HG03354 (cell line): ENCODE results near the gene MARS1.
"Not testable (repeated sequence)": the region's sequence is repeated elsewhere in the genome, so short reads cannot be mapped to it uniquely, and the experiment has no call there.

ENCODE experiments used
- ATAC-seq: cut with Tn5 transposase; IDR thresholded peaks from one replicate; pipeline ENCODE4 v1.9.1; 2021; ENCODE audit warnings: mild to moderate bottlenecking; ENCODE audit not compliant: unreplicated experiment, poor library complexity, severe bottlenecking

MARS1 gene

DNA sequence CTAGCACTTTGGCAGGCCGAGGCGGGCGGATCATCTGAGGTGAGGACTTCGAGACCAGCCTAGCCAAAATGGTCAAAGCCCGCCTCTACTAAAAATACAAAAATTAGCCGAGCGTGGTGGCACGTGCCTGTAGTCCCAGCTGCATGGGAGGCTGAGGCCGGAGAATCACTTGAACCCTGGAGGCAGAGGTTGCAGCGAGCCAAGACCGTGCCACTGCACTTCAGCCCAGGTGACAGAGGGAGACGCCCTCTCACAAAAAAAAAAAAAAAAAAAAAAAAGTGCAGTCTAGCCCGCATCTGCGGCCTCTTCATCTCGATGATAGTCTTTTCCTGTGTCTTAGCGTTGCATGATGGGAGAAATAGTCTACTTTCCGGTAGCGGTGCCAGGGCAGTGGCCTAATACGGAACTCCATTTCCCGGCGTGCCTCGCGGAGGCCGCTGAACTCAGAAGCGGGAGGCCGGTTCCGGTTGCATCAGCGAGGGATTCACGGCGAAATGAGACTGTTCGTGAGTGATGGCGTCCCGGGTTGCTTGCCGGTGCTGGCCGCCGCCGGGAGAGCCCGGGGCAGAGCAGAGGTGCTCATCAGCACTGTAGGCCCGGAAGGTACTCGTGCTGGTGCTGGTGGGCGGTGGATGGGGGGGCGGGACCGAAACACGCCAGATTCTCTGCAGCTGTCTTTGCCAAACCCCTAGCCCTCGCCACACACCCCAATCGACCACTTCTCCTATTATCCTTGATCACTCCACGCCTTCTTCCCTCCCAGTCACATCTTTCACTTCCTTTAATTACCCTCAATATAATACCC is at the start of gene MARS1:
TSS of gene MARS1 (plus strand) at position 472 of the 805 bp plus-strand sequence. CDS start at position 495, 23 bp downstream.
- ATAC-seq, result peak; percentile 97

DNA sequence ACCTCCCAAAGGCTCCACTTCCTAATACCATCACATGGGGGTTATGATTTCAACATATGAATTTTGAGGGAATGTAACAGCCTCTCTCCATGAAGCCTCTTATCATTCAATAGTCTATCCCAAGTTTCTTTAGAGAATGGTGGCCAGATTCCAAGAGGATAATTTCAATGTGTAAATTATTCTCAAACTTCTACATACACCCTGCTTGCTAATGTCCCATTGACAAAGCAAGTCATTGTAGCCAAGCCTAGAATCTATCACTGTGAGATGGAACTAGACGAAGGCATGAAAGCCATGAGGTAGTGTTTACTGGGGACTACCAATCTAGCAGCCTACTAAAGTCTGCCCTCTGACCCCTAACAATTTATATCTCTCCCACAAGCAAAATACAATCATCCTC is 49.5 kb upstream of the MARS1 start:
- ATAC-seq, result no peak

DNA sequence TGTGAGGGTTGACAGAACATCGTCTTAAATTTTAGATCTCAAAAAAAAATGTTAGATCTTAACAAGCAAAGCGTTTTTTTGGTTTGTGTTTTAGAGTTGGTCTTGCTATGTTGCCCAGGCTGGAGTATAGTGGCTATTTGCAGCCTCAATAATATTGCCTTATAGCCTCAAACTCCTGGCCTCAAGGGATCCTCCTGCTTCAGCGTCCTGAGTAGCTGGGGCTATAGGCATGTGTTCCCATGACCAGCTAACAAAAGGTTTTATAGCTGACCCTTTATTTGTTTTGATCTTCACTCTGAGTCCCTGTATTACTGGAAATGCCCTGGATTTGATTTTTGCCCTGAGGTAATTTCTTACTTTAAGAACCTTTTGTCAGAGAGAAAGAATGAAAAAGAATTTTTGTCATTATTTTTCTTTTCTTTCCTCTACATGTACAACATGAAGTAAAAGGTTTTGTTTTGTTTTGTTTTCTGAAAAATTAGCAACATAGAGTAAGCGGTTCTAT is 48.1 kb upstream of the MARS1 start:
- no peak for ATAC-seq

DNA sequence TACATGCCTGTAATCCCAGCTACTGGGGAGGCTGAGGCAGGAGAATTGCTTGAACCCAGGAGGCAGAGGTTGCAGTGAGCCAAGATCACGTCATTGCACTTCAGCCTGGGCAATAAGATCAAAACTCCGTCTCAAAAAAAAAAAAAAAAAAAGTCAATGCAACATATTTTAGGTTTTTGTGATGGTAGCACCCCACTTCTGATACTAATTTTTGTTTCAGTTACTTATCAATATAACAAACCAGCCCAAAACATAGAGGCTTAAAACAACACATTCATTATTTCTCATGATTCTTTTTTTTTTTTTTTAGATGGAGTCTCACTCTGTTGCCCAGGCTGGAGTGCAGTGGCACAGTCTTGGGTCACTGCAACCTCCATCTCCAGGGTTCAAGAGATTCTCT is 46.5 kb upstream of the MARS1 start:
- ATAC-seq, result not testable (repeated sequence)

DNA sequence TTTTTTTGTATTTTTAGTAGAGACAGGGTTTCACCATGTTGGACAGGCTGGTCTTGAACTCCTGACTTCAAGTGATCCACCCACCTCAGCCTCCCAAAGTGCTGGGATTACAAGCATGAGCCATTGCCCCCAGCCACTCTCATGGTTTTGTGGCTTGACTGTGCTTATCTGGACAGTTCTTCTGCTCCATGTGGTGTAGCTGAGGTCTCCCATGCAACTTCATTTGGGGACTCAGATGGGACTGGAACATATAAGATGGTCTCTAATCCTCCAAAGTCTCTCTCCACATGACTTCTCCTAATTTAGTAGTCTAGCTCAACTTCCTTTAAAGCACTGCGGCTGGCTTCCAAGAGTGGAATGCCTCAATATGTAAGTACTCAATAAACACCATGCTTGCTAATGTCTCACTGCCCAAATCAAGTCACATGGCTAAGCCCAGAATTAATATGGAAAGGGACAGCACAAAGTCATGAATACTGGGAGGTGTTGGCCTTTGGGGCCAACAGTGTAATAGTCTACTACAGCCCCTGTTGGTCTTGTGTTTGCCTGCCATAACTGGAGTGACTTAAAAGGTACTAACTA is 45.9 kb upstream of the MARS1 start:
- ATAC-seq, result no peak

DNA sequence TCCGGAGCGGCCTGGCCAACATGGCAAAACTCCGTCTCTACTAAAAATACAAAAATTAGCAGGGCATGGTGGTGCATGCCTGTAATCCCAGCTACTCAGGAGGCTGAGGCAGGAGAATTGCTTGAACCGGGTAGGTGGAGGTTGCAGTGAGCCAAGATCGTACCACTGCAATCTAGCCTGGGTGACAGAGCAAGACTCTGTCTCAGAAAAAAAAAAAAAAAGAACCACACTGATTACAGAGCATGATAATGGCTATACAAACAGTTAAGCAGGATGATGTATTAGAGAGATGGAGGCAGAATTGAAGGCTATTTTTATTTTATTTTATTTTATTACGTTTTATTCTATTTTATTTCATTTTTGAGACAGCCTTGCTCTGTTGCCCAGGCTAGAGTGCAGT is 43.5 kb upstream of the MARS1 start:
- ATAC-seq, result not testable (repeated sequence)

DNA sequence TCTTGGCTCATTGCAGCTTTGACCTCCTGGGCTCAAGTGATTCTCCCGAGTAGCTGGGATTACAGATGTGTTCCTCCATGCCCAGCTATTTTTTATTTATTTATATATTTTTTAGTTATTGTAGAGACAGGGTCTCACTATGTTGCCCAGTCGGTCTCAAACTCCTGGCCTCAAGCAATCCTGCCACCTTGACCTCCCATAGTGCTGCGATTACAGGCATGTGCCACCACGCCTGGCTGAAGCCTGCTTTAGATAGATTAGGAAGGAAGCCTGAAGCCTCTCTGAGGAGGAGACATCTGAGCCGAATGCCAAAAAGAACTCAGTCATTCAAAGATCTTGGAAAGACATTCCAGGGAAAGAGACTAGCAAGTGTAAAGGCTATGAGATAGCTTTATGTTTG is 43.1 kb upstream of the MARS1 start:
- ATAC-seq, result no peak

DNA sequence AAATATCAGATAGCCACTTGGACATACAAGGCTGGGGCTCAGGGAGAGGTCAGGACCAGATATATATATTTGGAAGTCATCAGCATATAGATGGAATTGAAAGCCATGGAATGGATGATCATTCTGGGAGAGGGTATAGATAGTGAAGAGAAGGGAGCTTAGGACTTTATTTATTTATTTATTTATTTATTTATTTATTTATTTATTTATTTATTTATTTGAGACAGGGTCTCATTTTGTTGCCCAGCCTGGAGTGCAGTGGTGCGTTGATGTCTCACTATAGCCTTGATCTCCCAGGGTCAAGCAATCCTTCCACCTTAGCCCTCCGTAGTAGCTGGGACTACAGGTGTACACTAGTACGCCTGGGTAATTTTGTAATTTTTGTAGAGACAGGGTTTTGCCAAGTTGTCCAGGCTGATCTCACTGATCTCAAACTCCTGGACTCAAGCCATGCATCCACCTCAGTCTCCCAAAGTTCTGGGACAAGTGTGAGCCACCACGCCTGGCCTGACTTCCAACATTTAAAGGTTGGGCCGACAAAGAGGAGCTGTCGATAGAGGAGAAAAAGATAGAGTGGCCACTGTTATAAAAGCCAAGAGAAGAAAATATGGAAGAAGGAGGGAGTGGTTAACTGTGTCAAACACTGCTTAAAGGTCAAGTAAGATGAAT is 41.4 kb upstream of the MARS1 start:
- no peak for ATAC-seq

DNA sequence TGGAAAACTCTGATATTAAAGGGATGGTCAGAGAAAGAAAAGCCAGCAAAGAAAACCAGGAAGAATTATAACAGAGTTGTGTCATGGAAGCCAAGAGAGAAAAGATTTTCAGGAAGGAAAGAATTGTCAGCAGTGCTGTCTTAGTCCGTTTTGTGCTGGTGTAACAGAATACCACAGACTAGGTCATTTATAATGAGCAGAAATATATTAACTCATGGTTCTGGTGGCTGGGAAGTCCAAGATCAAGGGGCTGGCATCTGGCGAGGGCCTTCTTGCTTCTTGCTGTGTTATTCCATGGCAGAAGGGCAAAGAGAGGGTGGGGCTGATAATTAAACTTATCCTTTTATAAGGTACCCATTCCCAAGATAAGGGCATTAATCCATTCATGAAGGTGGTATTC is 39.2 kb upstream of the MARS1 start:
- ATAC-seq, result no peak

DNA sequence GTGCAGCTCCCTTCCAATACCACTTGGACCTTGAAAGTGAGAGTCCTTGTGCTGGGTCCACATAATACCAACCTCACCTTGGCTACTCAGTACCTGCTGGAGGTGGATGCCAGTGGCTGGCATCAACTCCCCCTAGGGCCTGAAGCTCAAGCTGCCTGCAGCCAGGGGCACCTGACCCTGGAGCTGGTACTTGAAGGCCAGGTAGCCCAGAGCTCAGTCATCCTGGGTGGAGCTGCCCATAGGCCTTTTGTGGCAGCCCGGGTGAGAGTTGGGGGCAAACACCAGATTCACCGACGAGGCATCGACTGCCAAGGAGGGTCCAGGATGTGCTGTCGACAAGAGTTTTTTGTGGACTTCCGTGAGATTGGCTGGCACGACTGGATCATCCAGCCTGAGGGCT is 38.5 kb upstream of the MARS1 start:
- no peak for ATAC-seq

DNA sequence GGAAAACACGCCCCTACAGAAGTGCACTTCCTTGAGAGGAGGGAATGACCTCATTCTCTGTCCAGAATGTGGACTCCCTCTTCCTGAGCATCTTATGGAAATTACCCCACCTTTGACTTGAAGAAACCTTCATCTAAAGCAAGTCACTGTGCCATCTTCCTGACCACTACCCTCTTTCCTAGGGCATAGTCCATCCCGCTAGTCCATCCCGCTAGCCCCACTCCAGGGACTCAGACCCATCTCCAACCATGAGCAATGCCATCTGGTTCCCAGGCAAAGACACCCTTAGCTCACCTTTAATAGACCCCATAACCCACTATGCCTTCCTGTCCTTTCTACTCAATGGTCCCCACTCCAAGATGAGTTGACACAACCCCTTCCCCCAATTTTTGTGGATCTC is 37.8 kb upstream of the MARS1 start:
- no peak for ATAC-seq

DNA sequence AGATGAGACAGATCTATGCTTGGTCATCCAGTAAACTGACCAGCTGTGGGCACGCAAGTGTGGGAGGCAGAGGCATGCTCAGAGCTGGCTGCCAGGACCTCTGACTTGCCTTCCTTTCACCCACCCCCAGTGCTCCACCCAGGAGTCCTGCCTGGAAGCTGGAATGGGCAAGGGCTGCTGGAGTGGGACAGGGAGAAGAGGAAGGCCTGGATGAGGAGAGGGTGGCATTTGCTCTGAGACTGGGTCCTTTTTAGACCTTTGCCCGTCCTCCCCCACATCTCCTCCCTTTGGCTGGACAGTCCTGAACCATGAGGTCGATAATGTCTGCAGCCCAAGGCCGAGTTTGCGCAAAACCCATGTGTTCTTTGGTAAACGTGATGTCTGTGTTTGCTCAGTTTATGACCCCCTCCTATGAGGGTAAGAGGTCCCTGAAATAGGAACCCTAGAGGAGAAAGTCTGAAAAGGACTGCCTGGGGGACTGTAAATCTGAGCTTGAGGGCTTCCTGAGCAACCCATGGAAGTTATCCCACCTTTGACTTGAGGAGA is 36.6 kb upstream of the MARS1 start:
- ATAC-seq, result no peak

DNA sequence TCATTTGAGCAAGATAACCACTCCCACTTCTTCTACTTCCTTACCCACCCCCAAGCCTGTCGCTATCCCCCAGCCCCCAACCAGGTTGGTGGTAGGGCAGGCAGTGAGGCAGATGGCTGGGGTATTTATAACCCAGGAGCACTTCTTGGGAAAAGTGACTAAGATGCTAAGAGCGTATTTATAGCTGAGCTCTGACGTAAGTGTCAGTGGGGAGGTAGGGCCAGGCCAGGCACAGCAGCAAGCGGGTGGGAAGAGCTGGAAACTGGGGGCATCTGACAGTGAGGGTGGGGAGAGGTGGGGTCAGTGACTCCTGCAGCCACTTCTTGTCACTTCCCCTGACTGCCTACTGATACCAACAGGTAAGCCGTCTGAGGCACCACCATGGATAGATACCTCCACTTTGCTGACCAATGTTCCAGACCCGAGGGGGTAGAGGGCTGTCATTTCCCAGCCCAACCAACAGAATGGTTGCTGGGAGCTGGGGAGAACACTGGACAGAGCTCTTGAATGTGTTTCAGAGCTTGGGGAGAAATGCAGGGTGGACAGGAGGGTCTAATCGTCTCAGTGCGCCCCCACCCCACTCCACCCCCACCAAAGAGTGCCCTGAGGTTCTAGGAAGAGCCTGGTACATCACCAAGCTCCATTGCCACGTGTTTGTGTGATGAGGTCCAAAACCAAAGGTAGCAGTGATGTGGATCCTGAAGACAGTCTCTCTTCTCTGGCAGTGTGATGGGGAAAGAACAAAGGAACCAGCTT is 35.5 kb upstream of the MARS1 start:
- peak; percentile 4 for ATAC-seq

DNA sequence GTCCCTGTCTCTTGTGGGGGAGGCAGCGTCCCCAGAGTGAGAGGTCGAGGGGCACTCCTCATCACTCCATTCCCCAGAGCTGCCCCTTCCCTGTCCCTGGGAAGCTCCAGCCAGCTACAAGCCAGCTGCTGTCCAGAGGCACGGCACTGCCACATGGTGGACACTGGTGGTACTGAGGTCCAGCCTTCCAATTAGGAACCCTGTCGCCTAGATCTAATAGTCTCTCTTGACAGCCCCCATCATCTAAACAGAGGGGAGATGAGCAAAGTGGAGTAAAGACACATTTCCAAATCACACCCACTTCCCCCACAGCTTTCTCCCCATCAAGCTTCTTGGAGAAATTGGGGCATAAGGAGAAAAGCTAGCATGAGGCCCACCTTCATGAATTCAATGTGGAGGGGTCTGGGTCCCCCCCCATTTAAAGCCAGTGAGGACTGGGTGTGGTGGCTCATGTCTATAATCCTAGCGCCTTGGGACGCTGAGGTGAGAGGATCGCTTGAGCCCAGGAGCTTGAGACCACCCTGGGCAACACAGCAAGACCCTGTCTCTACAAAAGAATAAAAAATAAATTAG is 34.8 kb upstream of the MARS1 start:
- peak; percentile 67 for ATAC-seq

DNA sequence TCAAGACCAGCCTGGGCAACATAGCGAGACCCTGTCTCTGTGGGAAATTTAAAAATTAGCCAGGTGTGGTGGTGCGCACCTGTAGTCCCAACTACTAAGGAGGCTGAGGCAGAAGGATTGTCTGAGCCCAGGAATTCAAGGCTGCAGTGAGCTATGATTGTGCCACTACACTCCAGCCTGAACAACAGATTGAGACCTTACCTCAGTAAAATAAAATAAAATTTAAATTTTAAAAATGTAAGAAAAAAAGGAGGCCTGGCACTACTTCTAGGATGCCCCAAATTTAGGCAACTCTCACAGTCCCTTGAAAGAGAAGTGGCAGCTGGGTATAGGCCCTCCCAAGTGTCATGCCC is 33.7 kb upstream of the MARS1 start:
- no peak for ATAC-seq

DNA sequence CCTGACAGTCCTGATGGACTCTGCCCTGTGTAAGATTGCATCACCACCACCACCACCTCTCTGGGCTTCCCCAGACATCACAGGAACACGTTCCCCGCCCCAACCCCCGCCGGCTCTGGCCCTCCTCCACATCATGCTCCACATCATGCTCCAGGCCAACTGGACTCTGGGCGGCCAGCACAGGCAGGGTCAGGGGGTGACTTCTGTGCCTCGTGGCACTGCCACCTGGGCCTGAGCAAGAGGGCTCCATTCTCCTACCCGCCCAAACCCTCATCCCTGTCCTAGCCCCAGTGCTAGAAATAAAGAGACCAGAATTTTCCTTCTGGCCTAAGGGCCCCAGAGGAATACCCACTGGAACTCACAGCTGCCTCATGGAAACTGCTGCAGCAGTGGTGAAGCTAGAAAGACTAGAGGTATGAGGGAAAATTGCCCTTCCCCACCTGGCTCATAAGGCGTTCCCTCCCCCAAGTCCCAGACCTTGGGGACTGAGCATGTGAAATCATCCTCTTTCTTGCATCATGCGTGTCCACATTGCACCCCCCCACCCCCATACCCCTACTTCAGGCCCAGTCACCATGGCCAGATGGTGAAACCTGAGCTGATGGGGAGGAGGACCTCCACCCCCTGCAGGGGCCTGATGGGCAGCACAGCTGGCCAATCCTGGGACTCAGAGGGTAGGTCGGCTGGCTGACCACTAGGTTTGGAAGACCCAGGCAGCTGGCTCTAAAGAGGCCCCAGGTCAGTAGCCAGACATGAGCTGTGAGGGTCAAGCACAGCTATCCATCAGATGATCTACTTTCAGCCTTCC is 33.1 kb upstream of the MARS1 start, which contains the start of gene INHBE:
TSS of gene INHBE (plus strand) at position 742 of the 808 bp plus-strand sequence. CDS start 230 bp downstream, outside the sequence.
- ATAC-seq, result no peak

DNA sequence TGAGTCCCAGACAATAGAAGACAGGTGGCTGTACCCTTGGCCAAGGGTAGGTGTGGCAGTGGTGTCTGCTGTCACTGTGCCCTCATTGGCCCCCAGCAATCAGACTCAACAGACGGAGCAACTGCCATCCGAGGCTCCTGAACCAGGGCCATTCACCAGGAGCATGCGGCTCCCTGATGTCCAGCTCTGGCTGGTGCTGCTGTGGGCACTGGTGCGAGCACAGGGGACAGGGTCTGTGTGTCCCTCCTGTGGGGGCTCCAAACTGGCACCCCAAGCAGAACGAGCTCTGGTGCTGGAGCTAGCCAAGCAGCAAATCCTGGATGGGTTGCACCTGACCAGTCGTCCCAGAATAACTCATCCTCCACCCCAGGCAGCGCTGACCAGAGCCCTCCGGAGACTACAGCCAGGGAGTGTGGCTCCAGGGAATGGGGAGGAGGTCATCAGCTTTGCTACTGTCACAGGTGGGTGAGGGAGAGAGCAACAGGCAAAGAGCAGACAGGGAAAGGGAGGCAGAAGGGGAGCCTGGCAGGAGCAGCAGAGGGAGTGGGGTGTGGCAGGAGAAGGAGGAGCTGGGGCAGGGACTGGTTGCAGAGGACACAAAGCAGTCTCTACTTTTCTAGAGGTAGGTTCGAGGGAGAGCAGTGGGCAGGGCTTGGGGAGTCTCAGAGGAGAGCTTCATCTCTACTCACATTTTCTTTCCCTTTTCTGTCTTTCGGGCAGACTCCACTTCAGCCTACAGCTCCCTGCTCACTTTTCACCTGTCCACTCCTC is 32.3 kb upstream of the MARS1 start:
- ATAC-seq, result no peak

DNA sequence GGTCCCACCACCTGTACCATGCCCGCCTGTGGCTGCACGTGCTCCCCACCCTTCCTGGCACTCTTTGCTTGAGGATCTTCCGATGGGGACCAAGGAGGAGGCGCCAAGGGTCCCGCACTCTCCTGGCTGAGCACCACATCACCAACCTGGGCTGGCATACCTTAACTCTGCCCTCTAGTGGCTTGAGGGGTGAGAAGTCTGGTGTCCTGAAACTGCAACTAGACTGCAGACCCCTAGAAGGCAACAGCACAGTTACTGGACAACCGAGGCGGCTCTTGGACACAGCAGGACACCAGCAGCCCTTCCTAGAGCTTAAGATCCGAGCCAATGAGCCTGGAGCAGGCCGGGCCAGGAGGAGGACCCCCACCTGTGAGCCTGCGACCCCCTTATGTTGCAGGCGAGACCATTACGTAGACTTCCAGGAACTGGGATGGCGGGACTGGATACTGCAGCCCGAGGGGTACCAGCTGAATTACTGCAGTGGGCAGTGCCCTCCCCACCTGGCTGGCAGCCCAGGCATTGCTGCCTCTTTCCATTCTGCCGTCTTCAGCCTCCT is 31.6 kb upstream of the MARS1 start:
- ATAC-seq, result no peak
